Measurements from ENCODE around the gene CD6.

DNA sequence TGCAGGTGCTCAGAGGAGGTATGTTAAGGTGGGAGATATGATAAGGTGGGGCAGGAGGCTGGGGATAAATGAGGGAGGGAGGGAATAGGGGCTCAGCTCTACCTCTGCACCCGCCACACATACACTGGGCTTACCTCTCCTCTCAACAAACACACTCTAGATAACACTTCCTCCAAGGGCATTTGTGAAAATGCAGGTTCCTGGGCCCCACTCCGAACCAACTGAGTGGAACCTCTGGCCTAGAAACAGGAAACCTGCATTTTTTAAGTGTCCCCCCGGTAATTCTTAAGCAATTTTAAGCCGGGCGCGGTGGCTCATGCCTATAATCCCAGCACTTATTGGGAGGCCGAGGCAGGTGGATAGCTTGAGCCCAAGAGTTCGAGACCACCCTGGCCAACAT is 84.3 kb downstream of the CD6 start:
- no peak for TF ChIP-seq EZH2 (IDR thresholded peaks at IDR 0.05; ENCODE audit: low read length)
- TF ChIP-seq, protein P1, sequence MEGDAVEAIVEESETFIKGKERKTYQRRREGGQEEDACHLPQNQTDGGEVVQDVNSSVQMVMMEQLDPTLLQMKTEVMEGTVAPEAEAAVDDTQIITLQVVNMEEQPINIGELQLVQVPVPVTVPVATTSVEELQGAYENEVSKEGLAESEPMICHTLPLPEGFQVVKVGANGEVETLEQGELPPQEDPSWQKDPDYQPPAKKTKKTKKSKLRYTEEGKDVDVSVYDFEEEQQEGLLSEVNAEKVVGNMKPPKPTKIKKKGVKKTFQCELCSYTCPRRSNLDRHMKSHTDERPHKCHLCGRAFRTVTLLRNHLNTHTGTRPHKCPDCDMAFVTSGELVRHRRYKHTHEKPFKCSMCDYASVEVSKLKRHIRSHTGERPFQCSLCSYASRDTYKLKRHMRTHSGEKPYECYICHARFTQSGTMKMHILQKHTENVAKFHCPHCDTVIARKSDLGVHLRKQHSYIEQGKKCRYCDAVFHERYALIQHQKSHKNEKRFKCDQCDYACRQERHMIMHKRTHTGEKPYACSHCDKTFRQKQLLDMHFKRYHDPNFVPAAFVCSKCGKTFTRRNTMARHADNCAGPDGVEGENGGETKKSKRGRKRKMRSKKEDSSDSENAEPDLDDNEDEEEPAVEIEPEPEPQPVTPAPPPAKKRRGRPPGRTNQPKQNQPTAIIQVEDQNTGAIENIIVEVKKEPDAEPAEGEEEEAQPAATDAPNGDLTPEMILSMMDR (optimal IDR thresholded peaks at IDR 0.05 in 1 of 3, IDR thresholded peaks at IDR 0.05 in 1 of 3, conservative IDR thresholded peaks at IDR 0.05 in 1 of 3; ENCODE audit: extremely low read depth in 1 of 3, insufficient read depth in 2 of 3, low read length in 3 of 3), result no peak

All from keratinocyte (primary cell).